Colonic mucosa (tissue), 4 donors: ENCODE results near the gene CORO6. TPM values are rescaled to one million over a fixed set of nuclear protein-coding genes. Genes with fewer than 3 reads are reported as not detected.

Source experiments
- DNase-seq: peaks from one replicate; pipeline ENCODE4 v3.0.0-alpha.2; 2020
- H3K27ac ChIP-seq: fragments of 200-600 bp; one replicate; pipeline ENCODE4 v1.8.0; 2021
- H3K27me3 ChIP-seq: fragments of 200-600 bp; one replicate; pipeline ENCODE4 v1.8.0; 2021
- H3K36me3 ChIP-seq: fragments of 200-600 bp; one replicate; pipeline ENCODE4 v1.8.0; 2021
- H3K4me1 ChIP-seq: fragments of 200-600 bp; one replicate; pipeline ENCODE4 v1.8.0; 2021; ENCODE audit warnings: mild to moderate bottlenecking
- H3K4me3 ChIP-seq: fragments of 200-600 bp; one replicate; pipeline ENCODE4 v1.8.0; 2021
- H3K9ac ChIP-seq, 2 donors: one replicate each; pipeline ENCODE4 v1.7.0; 2013; ENCODE audit warnings: control low read depth in 2 of 2, low read depth in 2 of 2, low read length in 2 of 2
- H3K9me3 ChIP-seq: fragments of 200-600 bp; one replicate; pipeline ENCODE4 v1.8.0; 2021
- CTCF ChIP-seq: fragments of 200-600 bp; IDR thresholded peaks from one replicate; pipeline ENCODE4 v1.8.0; 2022; ENCODE audit warnings: antibody characterized with exemption, mild to moderate bottlenecking
- intact Hi-C: fragments of 100-400 bp; cut with DNase I; formaldehyde crosslinking; loops from one replicate; pipeline ENCODE4 v1.14.1; 2022
- total RNA-seq, 2 donors: library from RNA; stranded (reverse); fragmentation: NEBNext Ultra II Directional in 1 of 2; extraction: Animal tissue kit (Norgen Biotek cat#: 25700) in 1 of 2; gene quantifications; one replicate each; pipeline ENCODE4 v1.2.1, GENCODE V29; 2021
- donor health status: healthy.
- donor health status: DM: no; HTN: no; CAD: no.
- donor health status: DM: no; HTN: no; CAD: no.

The CORO6 gene
- total RNA-seq, 2 donors from 2014 or later: 0.62 to 2.5 TPM

- H3K4me3 ChIP-seq: peak within 1 kb of the TSS; percentile 82
- peaks cover 8% of the 10 kb centered on the region for H3K4me1 ChIP-seq
- intact Hi-C loops: no loop called here
- DNase-seq: peak; percentile 83
- H3K36me3 ChIP-seq: no peaks in the 10 kb centered on the region
- H3K9me3 ChIP-seq: no peaks in the 10 kb centered on the region
- peak within 1 kb of the TSS; percentile 94 for H3K27ac ChIP-seq
- no peaks in the 10 kb centered on the region for H3K27me3 ChIP-seq
- H3K9ac ChIP-seq: peak within 1 kb of the TSS; percentile 84 to 85
- no peak for TF ChIP-seq CTCF
Measured at GRCh38 chr17:29566473-29567303, 56.0 kb downstream of the CORO6 start, which contains the start of gene ABHD15. Gene ABHD15 (minus strand): TSS chr17:29567037. CDS start chr17:29566966, 71 bp downstream.

DNA sequence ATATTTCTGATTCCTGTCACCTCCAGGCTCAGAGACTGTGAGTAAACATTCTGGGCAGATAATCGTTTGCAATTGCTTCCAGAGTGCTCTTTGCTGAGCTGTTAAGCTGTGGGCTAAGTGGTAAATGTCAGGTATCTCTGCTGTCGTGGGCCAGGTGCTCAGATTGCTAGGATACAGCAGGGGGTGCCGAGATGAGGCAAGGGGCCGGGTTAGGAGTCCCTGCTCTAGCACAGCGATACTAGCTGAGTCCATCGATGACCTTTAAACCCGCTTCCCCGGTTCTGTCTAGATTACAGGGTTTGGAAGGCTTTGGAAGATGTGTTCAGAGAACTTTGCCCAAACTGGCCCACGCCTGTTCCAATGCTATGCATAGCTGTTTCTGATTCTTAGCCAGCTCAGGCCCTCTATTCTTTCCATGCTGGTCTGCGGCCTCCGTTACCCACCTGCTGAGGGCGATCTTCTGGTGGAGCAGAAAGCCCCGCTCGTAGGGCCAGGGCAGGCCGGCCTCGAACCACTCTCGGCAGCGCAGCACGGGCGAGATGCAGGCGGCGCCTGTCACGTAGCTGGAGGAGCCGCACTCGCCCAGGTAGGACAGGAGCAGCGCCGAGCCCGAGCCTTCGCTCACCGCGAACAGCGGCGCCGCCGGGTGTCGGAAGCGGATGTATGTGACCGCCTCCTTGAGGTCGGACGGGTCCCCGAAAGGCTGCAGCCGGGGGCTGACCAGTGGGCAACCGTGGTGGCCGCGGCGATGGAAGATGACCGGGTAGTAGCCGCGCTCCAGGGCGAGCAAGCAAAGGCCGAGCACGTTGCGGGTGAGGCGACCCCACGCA, 56.9 kb downstream of the CORO6 start:
- H3K27me3 ChIP-seq: no peaks in the 10 kb centered on the region
- H3K27ac ChIP-seq: peak overlapping the region; percentile 94
- peak; percentile 61 for DNase-seq
- H3K4me3 ChIP-seq: peak overlapping the region; percentile 82
- no peak for TF ChIP-seq CTCF
- H3K4me1 ChIP-seq: peaks cover 8% of the 10 kb centered on the region
- H3K9me3 ChIP-seq: no peaks in the 10 kb centered on the region
- no peaks in the 10 kb centered on the region for H3K36me3 ChIP-seq
- peak overlapping the region; percentile 84 for H3K9ac ChIP-seq
- intact Hi-C loops: no loop called here

Other genes starting within 250 kb of the CORO6 start
- gene TAOK1, start 232.5 kb downstream of the CORO6 start, total RNA-seq: 10 to 100 TPM; 42.1 to 57.1 TPM
- gene ABHD15, start 55.9 kb downstream of the CORO6 start, total RNA-seq: 10 to 100 TPM; 17.2 to 20.7 TPM
- gene TP53I13, start 54.2 kb downstream of the CORO6 start, total RNA-seq: 10 to 100 TPM; 41.2 to 91.2 TPM
- gene GIT1, start 33.3 kb downstream of the CORO6 start, total RNA-seq: 10 to 100 TPM; 32.8 to 54.9 TPM
- 10 to 100 TPM in 1 of 2 donors, 1 to 10 TPM in 1; 3.1 to 10.2 TPM for gene ANKRD13B, start 29.8 kb downstream of the CORO6 start, total RNA-seq